HG03460 (cell line): ENCODE measurements around the gene TRIM3.

Source experiments
- ATAC-seq: cut with Tn5 transposase; IDR thresholded peaks from one replicate; pipeline ENCODE4 v1.9.1; 2021; ENCODE audit not compliant: unreplicated experiment

Gene TRIM3

DNA sequence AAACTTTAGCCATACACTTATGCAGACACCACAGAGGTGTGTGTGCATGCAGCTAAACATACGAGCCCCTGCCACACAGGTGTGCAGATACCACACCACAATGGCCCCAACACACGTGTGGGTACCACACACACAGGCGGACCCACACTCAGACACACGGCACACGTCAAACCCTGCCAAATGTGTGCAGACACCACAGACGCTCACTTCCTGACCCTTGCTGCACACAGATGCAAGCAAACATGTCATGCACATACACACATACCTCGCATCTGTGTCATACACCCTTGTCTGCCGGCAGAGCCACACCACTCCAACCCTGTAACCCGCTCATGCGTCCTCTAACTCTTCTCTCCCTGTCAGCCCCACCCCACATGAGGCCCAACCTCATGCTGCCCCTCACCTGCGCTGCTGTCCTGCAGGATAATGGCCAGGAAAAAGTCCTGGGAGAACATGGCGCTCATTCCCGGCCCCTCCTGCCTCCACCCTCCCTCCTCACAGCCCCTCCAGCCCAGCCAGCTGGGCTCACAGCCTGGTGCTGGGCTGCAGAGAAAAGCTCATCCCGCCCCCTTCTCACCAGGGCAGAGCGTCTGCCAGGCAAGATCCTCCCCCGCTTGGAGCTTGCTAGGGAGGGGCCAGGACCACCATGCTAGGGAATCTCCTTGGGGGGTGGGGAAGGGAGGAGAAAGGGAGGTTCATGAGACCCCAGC is 69.2 kb downstream of the TRIM3 start:
- no peak for ATAC-seq

DNA sequence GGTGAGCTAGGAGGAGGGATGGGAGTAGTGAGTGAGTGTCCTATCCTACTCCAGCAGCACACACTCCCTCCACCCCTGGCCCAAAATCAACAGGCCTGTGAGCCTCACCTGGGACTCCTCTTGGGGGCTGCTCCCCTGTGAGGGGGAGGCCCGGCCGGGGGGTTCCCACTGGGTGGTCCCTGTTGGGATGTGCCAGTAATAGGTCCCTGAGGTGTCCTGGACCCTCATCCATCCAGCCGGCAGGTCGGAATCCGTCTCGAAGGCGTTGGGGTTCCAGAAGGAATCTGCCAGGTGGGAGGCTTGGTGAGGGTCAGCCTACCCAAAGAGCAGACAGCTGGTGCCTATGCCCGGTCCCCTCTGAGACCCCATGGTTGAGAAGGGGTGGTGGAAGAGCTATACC is 70.2 kb downstream of the TRIM3 start:
- ATAC-seq, result no peak

GRCh38 chr11:6402561-6402981 is 71.2 kb downstream of the TRIM3 start:
- ATAC-seq, result peak; percentile 98

- peak; percentile 18 for ATAC-seq
Measured at GRCh38 chr11:6402061-6402470, 71.7 kb downstream of the TRIM3 start.

GRCh38 chr11:6401464-6401863 is 72.3 kb downstream of the TRIM3 start:
- ATAC-seq, result no peak

DNA sequence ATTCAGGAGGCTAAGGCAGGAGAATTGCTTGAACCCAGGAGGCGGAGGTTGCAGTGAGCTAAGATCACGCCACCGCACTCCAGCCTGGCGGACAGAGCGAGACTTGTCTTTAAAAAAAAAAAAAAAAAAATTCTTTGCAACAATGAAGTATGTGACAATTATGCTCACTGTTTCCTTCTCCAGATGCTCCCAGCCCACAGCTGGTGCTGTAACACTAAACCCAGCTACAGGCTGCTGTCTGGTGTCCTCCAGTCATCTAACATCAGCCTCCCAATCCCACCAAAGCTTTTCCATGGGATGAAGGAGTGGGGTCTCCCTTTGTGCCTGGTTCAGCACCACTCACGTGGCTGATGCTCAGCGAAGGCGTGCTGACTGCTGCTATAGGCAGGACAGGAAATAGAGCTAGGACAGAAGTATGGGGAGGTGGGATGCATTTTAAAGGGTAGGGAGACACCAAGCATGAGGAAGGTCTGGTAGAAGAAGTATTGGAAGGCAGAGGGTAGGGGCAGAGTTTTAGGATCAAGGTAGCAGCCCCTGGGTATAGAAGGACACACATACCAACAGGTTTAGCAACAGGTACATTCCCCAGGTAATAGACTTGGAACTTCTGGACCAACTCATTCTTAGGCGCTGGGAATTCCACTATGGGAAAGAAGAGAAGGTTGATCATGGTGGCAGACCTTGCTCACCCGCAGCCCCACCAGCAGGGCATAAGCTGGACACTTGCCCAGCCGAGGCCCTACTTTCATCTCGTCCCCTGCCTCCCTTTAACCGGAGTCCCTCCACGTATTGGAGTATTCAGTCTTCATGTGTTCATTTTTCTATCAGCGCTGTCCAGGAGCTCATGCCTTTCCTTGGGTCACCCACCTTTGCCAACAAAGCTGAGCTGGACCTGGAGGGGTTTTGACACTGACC is 73.1 kb downstream of the TRIM3 start:
- ATAC-seq, result no peak
